HG02943 (cell line): Measurements from ENCODE around the gene MMP12.

ENCODE experiments used
- ATAC-seq: cut with Tn5 transposase; IDR thresholded peaks from one replicate; pipeline ENCODE4 v1.9.1; 2021; ENCODE audit warnings: mild to moderate bottlenecking, low read depth, moderate library complexity; ENCODE audit not compliant: unreplicated experiment

MMP12 gene

DNA sequence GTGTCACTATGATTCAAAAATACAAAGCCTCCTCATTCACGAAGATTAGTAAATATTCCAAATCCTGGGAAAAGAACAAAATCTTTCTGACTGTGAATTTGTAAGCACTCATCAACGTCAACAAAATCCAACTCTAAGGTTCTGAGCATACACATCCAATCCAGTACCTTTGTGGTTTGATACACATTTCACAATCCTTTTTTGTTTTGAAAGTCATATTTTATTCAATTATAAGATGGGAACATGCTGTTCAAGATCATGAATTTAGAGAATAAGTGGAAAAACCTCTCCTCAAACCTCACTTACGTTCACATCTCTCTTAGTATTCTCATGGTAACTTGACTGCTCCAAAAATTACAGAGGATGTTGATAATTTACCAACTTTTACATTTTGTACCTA is 21.7 kb downstream of the MMP12 start:
- no peak for ATAC-seq

DNA sequence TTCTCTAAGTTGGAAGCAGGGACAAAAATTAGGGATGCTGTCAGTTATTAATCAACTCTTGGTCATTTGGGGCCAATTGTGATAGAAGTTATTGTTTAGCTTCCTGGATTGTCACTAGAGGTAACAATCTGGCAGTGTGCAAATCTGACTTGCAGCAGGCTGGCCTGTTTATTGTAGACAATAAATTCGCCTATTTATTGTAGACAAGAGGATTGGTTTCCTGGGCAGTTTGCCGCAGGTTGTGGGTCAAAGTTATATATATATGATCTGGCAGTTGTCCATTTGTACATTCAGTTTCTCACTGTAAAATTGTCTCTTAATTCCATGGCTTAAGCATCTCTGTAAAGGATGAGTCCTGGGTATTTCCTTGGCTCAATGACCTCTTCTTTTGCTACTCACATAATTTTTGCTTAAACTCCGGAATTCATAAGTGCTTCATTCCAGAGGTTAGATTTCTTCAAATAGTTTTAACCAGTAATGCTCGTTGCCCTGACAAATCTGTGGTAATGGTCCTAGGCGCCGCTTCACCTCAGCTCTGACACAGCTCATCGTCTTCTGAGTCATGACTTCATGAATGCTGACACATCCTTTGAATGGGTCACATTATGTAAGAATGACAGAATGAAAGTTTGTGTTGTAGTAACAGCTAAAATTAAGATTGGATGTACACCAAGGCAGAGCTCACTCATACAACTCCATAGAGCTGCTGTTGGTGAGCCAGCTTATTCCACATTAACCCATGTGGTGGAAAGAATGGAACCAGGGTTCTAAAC is 23.6 kb downstream of the MMP12 start:
- no peak for ATAC-seq

DNA sequence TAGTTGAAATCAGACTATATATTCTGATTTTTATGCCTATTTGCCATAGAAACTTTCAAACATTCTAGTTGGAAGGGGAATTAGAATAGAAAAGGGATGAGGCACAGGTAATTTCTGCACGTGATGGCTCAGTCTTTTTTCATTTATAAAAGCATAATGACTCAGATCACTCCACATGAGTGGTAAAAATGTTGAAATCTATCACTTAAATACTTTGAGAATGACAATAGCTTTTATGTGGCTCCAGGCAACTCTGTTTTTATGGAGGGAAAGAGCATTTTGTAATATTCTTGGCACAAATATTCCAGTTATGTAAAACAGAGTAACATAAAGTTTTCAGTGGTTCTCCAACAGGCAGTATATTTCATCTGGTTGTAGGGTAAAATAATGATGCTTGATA is 25.5 kb downstream of the MMP12 start:
- ATAC-seq: no peak

DNA sequence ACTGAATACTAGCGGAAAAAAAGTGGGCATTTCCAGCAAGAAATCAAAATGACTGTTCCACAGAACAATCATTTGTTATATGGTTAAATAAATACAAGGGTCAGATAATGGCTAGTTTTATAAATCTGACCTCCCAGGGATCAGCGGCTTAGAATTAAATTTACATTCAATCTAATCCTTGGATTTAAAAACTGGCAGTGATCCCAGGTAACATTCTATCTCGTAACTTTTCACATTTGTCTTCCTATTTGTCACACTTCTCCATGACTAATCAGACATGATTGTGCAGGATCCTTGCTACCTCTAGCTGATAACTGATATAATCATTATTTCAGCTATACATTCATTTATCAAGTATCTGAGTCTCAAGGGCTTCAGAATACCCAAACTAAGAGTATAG is 28.5 kb downstream of the MMP12 start:
- ATAC-seq: no peak

DNA sequence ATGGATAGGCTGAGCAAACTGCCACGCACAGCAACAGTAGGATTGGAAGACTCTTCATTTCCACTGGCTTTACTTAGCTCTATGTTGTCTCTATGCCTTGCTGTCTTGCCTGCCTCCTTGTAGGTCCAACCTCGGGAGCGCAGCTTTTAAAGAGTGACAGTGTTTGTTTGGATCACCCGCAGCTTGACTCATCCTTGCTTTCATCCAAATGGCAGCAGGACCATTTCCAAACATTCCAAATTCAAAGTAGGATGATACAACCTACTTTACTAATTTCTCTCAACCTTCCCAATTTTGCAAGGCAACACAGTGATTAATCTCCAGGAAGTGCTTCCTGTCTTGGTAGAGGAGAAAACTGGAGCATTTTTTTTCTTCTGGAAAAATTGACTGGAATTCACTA is 31.3 kb downstream of the MMP12 start, which contains the start of gene MMP3:
TSS of gene MMP3 (minus strand) at position 121 of the 400 bp plus-strand sequence. CDS start at position 58, 63 bp downstream.
- no peak for ATAC-seq

DNA sequence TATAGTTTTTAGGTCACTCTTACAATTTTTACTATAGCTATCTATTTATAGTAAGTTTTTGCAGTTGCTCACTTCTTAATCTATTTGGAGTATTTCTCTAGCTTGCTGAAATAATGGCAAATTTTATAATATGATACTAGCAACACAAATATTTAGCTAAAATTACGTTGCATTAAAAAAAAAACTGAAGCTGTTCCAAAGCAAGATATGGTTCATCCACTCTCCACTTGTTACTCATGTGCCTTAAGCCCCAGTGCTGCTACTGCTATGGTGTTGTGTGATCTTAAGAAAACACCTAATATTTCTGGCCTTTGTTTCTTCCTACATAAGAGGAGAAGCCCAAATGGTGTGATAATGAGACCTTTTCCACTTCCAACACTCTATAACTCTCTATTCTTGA is 31.9 kb downstream of the MMP12 start:
- ATAC-seq: no peak

DNA sequence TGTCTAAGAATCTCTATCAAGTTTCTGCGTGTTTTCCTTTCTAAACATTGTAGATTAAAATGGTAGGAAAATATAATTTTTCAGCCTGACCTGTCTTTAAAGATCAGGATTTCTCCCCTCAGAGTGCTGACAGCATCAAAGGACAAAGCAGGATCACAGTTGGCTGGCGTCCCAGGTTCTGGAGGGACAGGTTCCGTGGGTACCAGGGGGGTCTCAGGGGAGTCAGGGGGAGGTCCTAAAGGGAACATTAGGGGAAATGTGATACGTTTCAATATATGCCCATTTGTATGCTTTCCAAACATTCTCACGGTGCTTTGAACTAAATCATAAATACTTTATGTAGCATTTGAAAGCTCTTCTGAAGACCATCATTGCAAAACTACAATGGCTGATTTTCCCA is 34.8 kb downstream of the MMP12 start:
- no peak for ATAC-seq

DNA sequence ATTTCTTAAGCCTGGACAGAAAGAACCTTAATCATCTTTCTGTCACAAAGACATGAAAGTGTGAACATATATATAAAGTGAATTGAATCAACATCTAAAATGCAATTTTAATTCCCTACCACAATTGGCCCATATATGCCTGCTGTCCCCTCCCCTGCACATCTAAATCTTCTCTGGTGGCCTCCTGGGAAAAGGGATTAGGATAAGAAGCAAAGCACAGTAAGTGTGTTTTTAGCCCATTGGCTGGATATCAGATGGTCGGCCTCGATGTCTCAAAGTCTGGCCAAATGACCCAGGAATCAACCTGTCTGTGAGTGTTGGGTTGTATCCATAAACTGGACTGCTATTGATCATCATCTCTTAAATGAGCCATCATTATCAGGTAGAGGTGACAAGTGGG is 37.1 kb downstream of the MMP12 start:
- ATAC-seq: no peak

DNA sequence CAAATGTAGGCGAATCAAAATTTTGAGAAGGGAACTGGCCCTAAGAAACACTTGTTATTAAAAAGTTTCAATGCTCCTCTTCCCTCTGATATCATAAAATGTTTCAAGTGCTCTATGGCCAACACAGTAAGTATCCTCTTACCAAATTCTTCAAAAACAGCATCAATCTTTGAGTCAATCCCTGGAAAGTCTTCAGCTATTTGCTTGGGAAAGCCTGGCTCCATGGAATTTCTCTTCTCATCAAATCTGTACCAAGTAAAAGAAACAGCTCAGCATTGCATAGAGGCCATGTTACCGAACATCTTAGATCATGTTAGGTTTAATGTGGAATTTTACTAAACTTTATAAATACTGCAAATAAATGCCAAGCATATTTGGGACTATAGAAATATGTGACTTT is 37.6 kb downstream of the MMP12 start:
- no peak for ATAC-seq

DNA sequence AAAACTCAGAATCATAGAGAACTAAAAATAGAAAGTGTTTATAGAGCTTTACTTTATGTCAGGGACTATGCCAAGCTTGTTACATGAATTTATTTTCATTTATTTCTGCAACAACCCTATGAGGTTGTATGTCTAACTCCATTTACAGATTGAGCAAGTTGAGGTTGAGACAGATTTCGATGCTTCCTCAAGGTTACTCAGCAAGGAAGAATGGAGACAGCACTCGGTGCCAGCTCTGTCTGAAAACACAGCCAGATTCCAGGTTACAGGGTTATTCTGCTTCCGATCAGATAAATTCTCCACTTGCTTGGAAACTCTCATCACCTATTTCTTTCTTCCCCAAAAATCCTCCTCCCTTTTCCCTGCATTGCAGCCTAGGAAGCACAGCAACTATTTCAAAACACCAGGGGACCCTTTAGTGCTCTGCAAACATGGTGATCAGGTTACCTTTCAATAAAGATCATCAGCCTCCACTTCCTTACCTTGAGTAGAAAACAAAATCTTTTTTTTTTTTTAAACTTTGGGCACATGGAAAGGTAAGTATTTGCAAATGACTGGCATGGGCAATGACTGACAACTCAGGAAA is 38.4 kb downstream of the MMP12 start:
- ATAC-seq: no peak

DNA sequence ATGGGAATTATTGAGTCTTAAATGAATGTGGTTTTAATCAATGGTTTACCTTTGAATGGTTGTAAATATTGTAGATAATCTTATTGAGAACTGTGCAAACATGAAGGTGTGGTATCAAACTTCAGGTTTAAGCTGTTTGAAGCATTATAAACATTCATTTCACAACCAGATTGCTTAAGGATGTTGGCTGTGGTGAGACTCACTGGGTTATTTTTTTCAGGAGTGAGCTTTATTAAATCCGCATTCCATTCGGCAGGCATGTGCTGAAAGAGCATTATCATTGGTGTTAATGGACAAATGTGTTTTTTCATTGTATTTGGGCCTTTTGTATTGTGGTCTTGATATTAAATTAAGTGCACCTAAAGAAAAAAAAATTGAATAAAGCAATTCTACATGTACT is 41.1 kb downstream of the MMP12 start:
- ATAC-seq: no peak

DNA sequence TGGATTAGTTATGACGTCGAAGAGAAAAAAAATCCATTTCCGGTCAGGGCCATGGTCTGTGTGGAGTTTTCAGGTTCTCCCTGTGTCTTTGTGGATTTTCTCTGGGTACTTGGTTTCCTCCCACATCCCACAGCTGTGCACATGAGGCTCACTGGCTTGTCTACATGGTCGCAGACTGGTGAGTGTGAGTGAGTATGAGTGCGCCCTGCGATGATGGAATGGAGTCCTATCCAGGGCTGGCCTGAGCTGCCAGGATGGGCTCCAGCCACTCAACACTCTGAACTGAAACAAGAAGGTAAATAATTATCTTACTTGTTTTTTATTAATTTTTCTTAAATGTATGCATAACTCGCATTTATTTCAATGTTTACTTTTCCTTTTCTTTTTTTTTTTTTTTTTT is 42.2 kb downstream of the MMP12 start:
- ATAC-seq: no peak

DNA sequence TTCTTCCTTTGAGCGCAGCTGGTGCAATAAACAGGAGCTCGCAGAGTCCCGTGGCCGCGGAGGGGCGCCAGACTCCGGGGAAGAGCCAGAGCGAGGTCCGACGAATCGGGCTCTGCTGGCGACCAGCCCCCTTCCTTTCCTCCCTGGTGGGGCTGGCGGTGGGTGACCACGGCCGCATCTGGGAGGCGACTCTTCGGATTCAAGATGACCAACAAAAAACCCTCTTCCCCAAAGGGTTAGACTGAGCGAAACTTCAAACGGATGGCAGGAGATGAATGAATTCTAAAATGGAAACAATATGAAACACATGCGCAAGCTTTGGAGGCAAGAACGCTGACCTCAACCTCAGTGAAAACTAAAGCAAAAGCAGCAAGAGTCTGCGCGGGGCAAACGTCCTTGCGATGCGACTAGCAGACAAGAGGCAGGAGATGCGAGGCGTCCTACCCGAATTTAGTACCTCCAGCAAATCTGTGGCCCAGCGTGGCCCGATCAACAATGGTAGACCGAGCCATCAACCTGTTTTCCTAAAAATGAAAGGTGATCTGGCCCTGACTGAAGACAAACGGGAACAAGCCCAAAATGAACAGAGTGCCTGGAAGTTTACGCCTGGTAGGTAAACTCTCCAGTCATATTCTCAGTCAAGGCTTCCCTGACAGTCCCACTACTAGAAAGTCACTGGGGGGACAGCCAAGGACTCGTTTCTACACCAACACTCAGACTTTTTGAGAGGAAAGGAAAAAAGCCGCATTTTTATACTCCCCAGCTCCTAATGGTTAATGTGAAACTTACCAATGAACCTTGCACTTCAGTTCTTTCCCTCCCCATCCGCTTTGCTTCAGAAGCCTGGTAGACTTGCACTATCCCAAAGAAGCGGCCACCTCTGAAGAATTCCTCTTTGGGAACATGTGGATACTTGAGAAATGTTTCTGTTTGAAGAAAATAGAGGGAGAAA is 43.0 kb downstream of the MMP12 start:
- ATAC-seq: no peak

DNA sequence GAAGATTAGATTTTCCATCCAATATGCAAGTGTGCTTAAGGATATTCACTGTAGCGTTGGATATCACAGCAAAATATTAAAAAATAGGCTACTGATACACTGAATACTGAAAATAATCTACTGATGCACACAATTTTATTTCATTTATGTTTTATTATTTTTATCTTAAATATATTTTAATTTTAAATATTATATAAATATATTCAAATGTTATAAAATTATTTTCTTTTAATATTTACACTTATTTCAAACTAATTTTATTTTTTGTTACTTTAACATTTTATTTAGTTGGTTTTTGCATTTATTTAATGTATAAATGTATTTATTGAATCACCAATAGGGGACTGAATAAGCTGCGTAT is 43.7 kb downstream of the MMP12 start:
- ATAC-seq: no peak

DNA sequence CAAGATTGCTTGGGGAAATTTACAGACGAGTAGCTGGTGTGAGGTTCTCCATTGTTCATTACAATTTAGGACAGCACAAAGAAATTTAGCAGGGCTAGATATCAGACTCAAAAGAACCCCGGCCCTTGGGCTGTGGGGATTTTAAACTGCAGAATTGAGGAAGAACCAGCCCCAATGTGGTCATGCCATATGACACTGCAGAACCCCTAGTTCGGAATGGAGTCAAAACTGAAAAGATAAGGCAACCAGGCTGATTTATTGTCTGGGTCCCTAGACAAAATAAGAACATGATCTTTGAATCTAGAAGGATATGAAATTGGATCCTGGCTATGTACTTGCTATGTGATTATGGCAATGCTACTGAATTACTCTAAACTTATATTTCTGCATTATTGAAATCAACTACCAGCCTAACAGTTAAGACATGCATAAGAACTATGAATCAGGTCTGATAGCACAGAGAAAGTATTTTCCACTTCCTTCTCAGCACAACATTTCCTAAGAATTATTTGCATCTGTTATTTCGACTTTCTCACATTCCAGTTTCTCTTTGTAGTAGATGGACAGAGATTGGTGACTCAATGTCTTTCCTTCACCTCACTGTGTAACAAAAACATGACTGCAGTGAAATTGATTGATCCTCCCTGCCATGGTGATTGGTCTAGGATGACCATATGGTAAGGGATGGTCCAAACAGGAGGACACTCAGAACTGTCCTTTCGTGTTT is 44.6 kb downstream of the MMP12 start:
- no peak for ATAC-seq

DNA sequence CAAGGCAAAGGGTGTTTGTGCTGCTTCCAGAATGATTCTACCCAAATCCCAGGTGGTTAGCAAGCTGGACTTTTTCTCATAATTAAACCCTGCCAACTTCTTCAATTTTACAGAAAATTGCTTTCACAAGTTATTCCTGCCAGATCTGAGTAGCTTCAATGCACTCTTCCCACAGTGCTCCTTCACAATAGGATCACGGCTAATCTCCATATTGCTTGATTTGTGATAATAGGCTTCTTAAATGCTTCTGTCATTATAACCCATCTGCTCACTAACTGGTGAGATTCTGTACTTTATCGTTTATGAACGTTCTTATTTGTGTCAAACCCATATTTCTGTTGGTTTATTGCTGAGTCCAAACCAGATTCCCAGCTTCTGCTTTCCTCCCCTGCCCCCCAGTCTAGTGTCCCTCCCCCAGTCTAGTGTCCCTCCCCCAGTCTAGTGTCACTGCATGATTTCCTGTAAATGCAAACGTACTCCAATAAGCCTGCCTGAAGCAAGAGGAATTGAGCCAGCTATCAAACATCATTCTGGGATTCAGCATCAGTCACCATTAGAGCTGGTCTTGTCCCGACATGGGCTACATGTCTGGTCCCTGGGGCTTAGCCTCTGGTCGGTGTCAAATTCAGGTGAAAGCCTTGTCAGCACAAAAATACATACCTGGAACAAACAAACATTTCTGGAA is 45.3 kb downstream of the MMP12 start:
- no peak for ATAC-seq

DNA sequence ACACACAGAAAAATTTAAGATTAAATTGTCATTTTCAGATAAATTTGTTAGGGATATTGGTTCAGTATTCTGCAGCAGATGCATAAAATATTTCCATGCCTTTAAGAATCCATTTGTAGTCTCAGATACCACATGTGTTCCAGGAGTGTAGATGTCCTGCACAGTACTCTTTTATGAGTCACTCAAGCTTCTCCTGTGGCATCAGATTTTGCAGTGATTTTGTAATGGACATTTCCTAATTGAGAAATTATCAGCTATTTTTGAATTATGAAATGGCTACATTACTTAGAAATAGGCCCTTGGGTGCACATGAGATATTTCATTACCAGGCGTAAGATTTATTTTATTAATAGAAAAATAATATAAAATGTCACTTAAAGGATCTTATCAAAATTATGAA is 50.2 kb downstream of the MMP12 start:
- no peak for ATAC-seq

DNA sequence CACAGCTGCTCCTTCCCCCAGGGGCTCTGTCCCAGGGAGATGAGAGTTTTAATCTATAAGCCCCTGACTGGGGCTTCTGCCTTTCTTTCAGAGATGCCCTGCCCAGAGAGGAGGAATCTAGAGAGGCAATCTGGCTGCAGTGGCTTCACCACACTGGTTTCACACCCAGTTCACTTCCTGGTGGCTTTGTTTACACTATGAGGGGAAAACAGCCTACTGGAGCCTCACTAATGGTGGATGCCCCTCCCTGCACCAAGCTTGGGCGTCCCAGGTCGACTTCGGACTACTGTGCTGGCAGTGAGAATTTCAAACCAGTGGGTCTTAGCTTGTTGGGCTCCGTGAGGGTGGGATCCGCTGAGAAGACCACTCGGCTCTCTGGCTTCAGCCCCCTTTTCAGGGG is 55.3 kb downstream of the MMP12 start:
- ATAC-seq: no peak

DNA sequence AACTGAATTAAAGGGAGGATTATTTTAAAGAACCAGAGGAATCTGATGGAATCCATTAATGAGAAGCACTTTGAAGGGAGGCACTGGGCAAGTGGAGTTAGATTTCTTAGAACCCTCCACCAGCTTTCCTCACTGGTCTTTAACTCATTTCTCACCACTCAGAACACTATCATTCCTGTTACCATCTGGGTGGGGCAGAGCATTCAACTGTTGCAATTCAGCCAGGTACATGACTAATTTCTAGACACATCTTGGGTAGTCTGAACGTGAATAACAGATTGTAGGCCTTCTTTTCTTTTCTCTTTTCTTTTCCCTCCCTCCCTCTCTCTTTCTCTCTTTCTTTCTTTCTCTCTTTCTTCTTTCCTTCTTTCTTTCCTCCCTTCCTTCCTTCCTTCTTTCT is 61.3 kb downstream of the MMP12 start:
- no peak for ATAC-seq
